ENCODE measurements around the gene NCOA4.
"Not testable (repeated sequence)": the region's sequence is repeated elsewhere in the genome, so short reads cannot be mapped to it uniquely, and the experiment has no call there.

The NCOA4 gene

GRCh38 chr10:46016190-46016589 lies 14.2 kb downstream of the NCOA4 start:
- Mint-ChIP-seq H3K4me3 (no peak overlapping the region), H3K27ac (no peak overlapping the region)

GRCh38 chr10:46014683-46015405 lies 15.6 kb downstream of the NCOA4 start:
- Mint-ChIP-seq H3K36me3 (peaks cover 17% of the 10 kb centered on the region), H3K9me3 (no peaks in the 10 kb centered on the region), H3K4me1 (peaks cover 31% of the 10 kb centered on the region), H3K27me3 (no peaks in the 10 kb centered on the region), H3K4me3 (no peak overlapping the region), H3K27ac (peak overlapping the region; percentile 61)
- no peak for ATAC-seq

More at GRCh38 chr10:46016190-46016589, 14.2 kb downstream of the NCOA4 start:
- peaks cover 17% of the 10 kb centered on the region for H3K36me3 Mint-ChIP-seq
- no peak for ATAC-seq
- no peaks in the 10 kb centered on the region for H3K27me3 Mint-ChIP-seq
- H3K4me1 Mint-ChIP-seq: peaks cover 41% of the 10 kb centered on the region
- no peaks in the 10 kb centered on the region for H3K9me3 Mint-ChIP-seq

- no peak for ATAC-seq
- peaks cover 17% of the 10 kb centered on the region for H3K36me3 Mint-ChIP-seq
- H3K27me3 Mint-ChIP-seq: no peaks in the 10 kb centered on the region
- peaks cover 25% of the 10 kb centered on the region for H3K4me1 Mint-ChIP-seq
- H3K27ac Mint-ChIP-seq: peak overlapping the region; percentile 61
- H3K9me3 Mint-ChIP-seq: no peaks in the 10 kb centered on the region
- no peak overlapping the region for H3K4me3 Mint-ChIP-seq
These were observed 16.2 kb downstream of the NCOA4 start for GRCh38 chr10:46014206-46014605.

GRCh38 chr10:46012746-46013145 lies 17.7 kb downstream of the NCOA4 start:
- Mint-ChIP-seq H3K36me3 (peaks cover 26% of the 10 kb centered on the region), H3K9me3 (no peaks in the 10 kb centered on the region), H3K4me1 (peaks cover 12% of the 10 kb centered on the region), H3K27ac (no peak overlapping the region), H3K4me3 (no peak overlapping the region), H3K27me3 (no peaks in the 10 kb centered on the region)
- no peak for ATAC-seq

GRCh38 chr10:46006219-46006618 lies 24.2 kb downstream of the NCOA4 start:
- Mint-ChIP-seq H3K9me3 (no peaks in the 10 kb centered on the region), H3K36me3 (peaks cover 40% of the 10 kb centered on the region), H3K27me3 (no peaks in the 10 kb centered on the region), H3K4me3 (no peak overlapping the region), H3K4me1 (no peaks in the 10 kb centered on the region), H3K27ac (no peak overlapping the region)
- ATAC-seq: no peak

- no peaks in the 10 kb centered on the region for H3K4me1 Mint-ChIP-seq
- H3K27me3 Mint-ChIP-seq: no peaks in the 10 kb centered on the region
- no peaks in the 10 kb centered on the region for H3K9me3 Mint-ChIP-seq
- ATAC-seq: no peak
- no peak overlapping the region for H3K27ac Mint-ChIP-seq
- H3K4me3 Mint-ChIP-seq: no peak overlapping the region
- peaks cover 44% of the 10 kb centered on the region for H3K36me3 Mint-ChIP-seq
These were observed 25.0 kb downstream of the NCOA4 start for GRCh38 chr10:46005383-46005782.

GRCh38 chr10:46004963-46005362 lies 25.5 kb downstream of the NCOA4 start:
- Mint-ChIP-seq H3K27ac (no peak overlapping the region), H3K27me3 (no peaks in the 10 kb centered on the region), H3K36me3 (peaks cover 49% of the 10 kb centered on the region), H3K4me1 (no peaks in the 10 kb centered on the region), H3K9me3 (no peaks in the 10 kb centered on the region), H3K4me3 (no peak overlapping the region)
- ATAC-seq: no peak

- Mint-ChIP-seq H3K27me3 (no peaks in the 10 kb centered on the region), H3K9me3 (peaks cover 3% of the 10 kb centered on the region), H3K27ac (no peak overlapping the region), H3K36me3 (peaks cover 60% of the 10 kb centered on the region), H3K4me3 (no peak overlapping the region), H3K4me1 (no peaks in the 10 kb centered on the region)
- no peak for ATAC-seq
These were observed 27.3 kb downstream of the NCOA4 start for GRCh38 chr10:46002916-46003693.

- H3K9me3 Mint-ChIP-seq, H3K27me3 Mint-ChIP-seq, H3K4me1 Mint-ChIP-seq, H3K4me3 Mint-ChIP-seq, ATAC-seq, H3K27ac Mint-ChIP-seq: not testable (repeated sequence)
- H3K36me3 Mint-ChIP-seq: peaks cover 64% of the 10 kb centered on the region
These were observed 28.2 kb downstream of the NCOA4 start for GRCh38 chr10:46002189-46002687.

GRCh38 chr10:46001187-46001756 lies 29.2 kb downstream of the NCOA4 start:
- no peaks in the 10 kb centered on the region for H3K27me3 Mint-ChIP-seq
- H3K36me3 Mint-ChIP-seq: peaks cover 61% of the 10 kb centered on the region
- no peak overlapping the region for H3K27ac Mint-ChIP-seq
- ATAC-seq: no peak
- peaks cover 3% of the 10 kb centered on the region for H3K9me3 Mint-ChIP-seq
- H3K4me3 Mint-ChIP-seq: no peak overlapping the region
- no peaks in the 10 kb centered on the region for H3K4me1 Mint-ChIP-seq

GRCh38 chr10:46000538-46000937 lies 29.9 kb downstream of the NCOA4 start:
- H3K4me3 Mint-ChIP-seq: no peak overlapping the region
- peaks cover 3% of the 10 kb centered on the region for H3K9me3 Mint-ChIP-seq
- ATAC-seq: no peak
- H3K36me3 Mint-ChIP-seq: peaks cover 57% of the 10 kb centered on the region
- H3K4me1 Mint-ChIP-seq: no peaks in the 10 kb centered on the region
- H3K27ac Mint-ChIP-seq: no peak overlapping the region
- H3K27me3 Mint-ChIP-seq: no peaks in the 10 kb centered on the region

GRCh38 chr10:45999955-46000354 lies 30.5 kb downstream of the NCOA4 start:
- H3K27me3 Mint-ChIP-seq, H3K27ac Mint-ChIP-seq, H3K9me3 Mint-ChIP-seq, ATAC-seq, H3K4me3 Mint-ChIP-seq, H3K4me1 Mint-ChIP-seq: not testable (repeated sequence)
- H3K36me3 Mint-ChIP-seq: peaks cover 57% of the 10 kb centered on the region

- peaks cover 59% of the 10 kb centered on the region for H3K36me3 Mint-ChIP-seq
- ATAC-seq: no peak
These were observed 32.2 kb downstream of the NCOA4 start for GRCh38 chr10:45997994-45998763.

GRCh38 chr10:45997557-45997956 lies 32.9 kb downstream of the NCOA4 start:
- ATAC-seq: no peak
- Mint-ChIP-seq H3K4me3 (no peak overlapping the region), H3K36me3 (peaks cover 61% of the 10 kb centered on the region), H3K9me3 (peaks cover 3% of the 10 kb centered on the region), H3K4me1 (no peaks in the 10 kb centered on the region), H3K27me3 (no peaks in the 10 kb centered on the region), H3K27ac (no peak overlapping the region)

More at GRCh38 chr10:45997994-45998763, 32.2 kb downstream of the NCOA4 start:
- no peak overlapping the region for H3K27ac Mint-ChIP-seq
- H3K4me1 Mint-ChIP-seq: no peaks in the 10 kb centered on the region
- no peaks in the 10 kb centered on the region for H3K27me3 Mint-ChIP-seq
- no peak overlapping the region for H3K4me3 Mint-ChIP-seq
- H3K9me3 Mint-ChIP-seq: peaks cover 3% of the 10 kb centered on the region

- not testable (repeated sequence) for H3K9me3 Mint-ChIP-seq, ATAC-seq, H3K27me3 Mint-ChIP-seq, H3K27ac Mint-ChIP-seq, H3K4me1 Mint-ChIP-seq, H3K4me3 Mint-ChIP-seq
- H3K36me3 Mint-ChIP-seq: peaks cover 14% of the 10 kb centered on the region
These were observed 44.8 kb downstream of the NCOA4 start for GRCh38 chr10:45985590-45985989.

All from stimulated activated memory B cell treated with anti-CD40 and anti-IgM and Interleukin-4, amounts not matched to agents 10 μg/mL and 1 μg/mL and 100 μg/mL, for 72 hours (primary cell).